Natural killer cell (primary cell): Measurements from ENCODE around the gene LRRC32. TPM values are rescaled to one million over a fixed set of nuclear protein-coding genes. Genes with fewer than 3 reads are reported as not detected.

Experiments used
- ATAC-seq, 3 donors: fragments of 150-1000 bp in 2 of 3; fragments of 200-7000 bp in 1 of 3; cut with Tn5 transposase; 1 replicate in 1 of 3; 2 replicates in 2 of 3; pipeline ENCODE4 v1.10.0; 2021; ENCODE audit warnings: mild to moderate bottlenecking in 2 of 3, moderate library complexity in 2 of 3
- DNase-seq, 2 donors: peaks; one replicate each; pipeline versions ENCODE4 v3.0.0 to v3.0.0-alpha.2; 2013 to 2021; ENCODE audit warnings: mixed read lengths in 1 of 2
- H3K27ac ChIP-seq: one replicate; pipeline ENCODE4 v1.5.1; 2013; ENCODE audit warnings: mild to moderate bottlenecking, low read length
- H3K27me3 ChIP-seq: one replicate; pipeline ENCODE4 v1.6.1; 2013; ENCODE audit warnings: low read length; ENCODE audit not compliant: control insufficient read depth, insufficient read depth
- H3K36me3 ChIP-seq: one replicate; pipeline ENCODE4 v1.6.1; 2013; ENCODE audit warnings: low read length; ENCODE audit not compliant: control insufficient read depth, insufficient read depth
- H3K4me1 ChIP-seq: one replicate; pipeline ENCODE4 v1.6.1; 2013; ENCODE audit warnings: low read length; ENCODE audit not compliant: control insufficient read depth, insufficient read depth
- H3K4me3 ChIP-seq: one replicate; pipeline ENCODE4 v1.5.1; 2013; ENCODE audit warnings: low read length
- H3K9me3 ChIP-seq: one replicate; pipeline ENCODE4 v1.6.1; 2013; ENCODE audit warnings: low read length; ENCODE audit not compliant: control insufficient read depth, insufficient read depth
- H3K27ac Mint-ChIP-seq, 2 donors: one replicate each; pipeline ENCODE4 v1.8.0; 2022; ENCODE audit warnings: mild to moderate bottlenecking in 2 of 2, mixed read lengths in 2 of 2, moderate library complexity in 1 of 2
- H3K27me3 Mint-ChIP-seq, 2 donors: one replicate each; pipeline ENCODE4 v1.8.0; 2022; ENCODE audit warnings: low read depth in 2 of 2, mixed read lengths in 2 of 2
- H3K36me3 Mint-ChIP-seq: one replicate; pipeline ENCODE4 v1.8.0; 2022; ENCODE audit warnings: mixed read lengths
- H3K4me1 Mint-ChIP-seq, 2 donors: one replicate each; pipeline ENCODE4 v1.8.0; 2022; ENCODE audit warnings: mixed read lengths in 2 of 2
- H3K4me3 Mint-ChIP-seq: one replicate; pipeline ENCODE4 v1.8.0; 2022; ENCODE audit warnings: mild to moderate bottlenecking, moderate library complexity, mixed read lengths
- H3K9me3 Mint-ChIP-seq, 2 donors: one replicate each; pipeline ENCODE4 v1.8.0; 2022; ENCODE audit warnings: mixed read lengths in 2 of 2
- WGBS: methylation state at CpG from one replicate; pipeline ENCODE4 v1.1.7; 2013; ENCODE audit warnings: missing lambda C conversion rate; ENCODE audit not compliant: insufficient coverage; 5-methylcytosine and 5-hydroxymethylcytosine counted together
- intact Hi-C: fragments of 100-400 bp; cut with micrococcal nuclease; formaldehyde crosslinking; loops from one replicate; pipeline ENCODE4 v1.14.2; 2022
- total RNA-seq, 4 donors: library from RNA; stranded (reverse); fragments of 120-200 nt in 1 of 4; gene quantifications; one replicate each; pipeline versions ENCODE4 v1.2.3 to v1.2.4, GENCODE V29; 2013 to 2022
- TF ChIP-seq, protein P1 (sequence below): fragments of 200-600 bp; IDR thresholded peaks from one replicate; pipeline ENCODE4 v1.8.0; 2022; ENCODE audit warnings: antibody characterized with exemption

LRRC32 gene
- total RNA-seq, 3 donors from 2014 or later (not counting 1 experiment from before 2014, with no cell fraction given), result 0.14 to 1.4 (median 1.4) TPM

DNA sequence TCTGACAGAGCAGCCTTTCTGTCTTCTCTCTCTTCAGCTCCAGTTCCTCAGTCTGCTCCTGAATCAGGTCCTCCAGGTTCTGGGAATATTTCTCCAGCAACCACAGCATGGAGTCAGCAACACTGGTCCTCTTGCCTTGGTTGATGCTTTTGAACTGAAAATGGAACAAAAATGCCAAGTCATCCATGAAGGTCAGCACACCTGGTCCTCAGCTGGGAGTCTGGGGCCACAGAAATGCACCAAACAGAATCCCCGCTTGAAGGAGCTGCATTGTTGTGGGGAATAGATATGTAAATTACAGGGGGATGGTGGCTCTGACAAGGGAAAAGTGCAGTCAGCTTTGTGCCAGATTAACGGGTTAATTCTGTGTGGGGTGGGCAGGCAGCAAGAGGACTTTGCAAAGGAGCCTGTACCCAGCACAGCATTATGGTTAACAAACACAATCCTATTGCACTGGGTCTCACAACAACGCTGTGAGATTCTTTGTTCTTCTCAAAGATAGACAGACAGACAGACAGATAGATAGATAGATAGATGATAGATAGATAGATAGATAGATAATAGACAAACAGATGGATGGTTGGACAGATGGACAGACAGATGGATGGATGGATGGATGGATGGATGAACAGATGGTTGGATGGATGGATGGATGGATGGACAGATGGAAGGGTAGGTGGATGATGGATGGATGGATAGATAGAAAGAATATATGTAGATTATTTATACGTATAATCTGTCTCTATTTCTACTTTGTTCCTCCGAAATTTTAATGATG, 33.8 kb upstream of the LRRC32 start:
- ATAC-seq, result no peak
- no peak for DNase-seq
- Histone ChIP-seq H3K36me3 (no peaks in the 10 kb centered on the region), H3K27ac (no peak overlapping the region), H3K9me3 (no peaks in the 10 kb centered on the region), H3K4me3 (no peak overlapping the region), H3K4me1 (no peaks in the 10 kb centered on the region), H3K27me3 (no peaks in the 10 kb centered on the region)
- no peak overlapping the region for H3K27ac Mint-ChIP-seq
- peaks cover 0 to 4% of the 10 kb centered on the region in 2 donors for H3K27me3 Mint-ChIP-seq
- H3K4me3 Mint-ChIP-seq, result no peak overlapping the region
- no peaks in the 10 kb centered on the region for H3K36me3 Mint-ChIP-seq
- H3K9me3 Mint-ChIP-seq, result no peaks in the 10 kb centered on the region
- intact Hi-C loops, result no loop called here
- whole genome bisulfite sequencing, result 78% methylated on average over 3 of the region's 5 CpGs
- TF ChIP-seq, protein P1, sequence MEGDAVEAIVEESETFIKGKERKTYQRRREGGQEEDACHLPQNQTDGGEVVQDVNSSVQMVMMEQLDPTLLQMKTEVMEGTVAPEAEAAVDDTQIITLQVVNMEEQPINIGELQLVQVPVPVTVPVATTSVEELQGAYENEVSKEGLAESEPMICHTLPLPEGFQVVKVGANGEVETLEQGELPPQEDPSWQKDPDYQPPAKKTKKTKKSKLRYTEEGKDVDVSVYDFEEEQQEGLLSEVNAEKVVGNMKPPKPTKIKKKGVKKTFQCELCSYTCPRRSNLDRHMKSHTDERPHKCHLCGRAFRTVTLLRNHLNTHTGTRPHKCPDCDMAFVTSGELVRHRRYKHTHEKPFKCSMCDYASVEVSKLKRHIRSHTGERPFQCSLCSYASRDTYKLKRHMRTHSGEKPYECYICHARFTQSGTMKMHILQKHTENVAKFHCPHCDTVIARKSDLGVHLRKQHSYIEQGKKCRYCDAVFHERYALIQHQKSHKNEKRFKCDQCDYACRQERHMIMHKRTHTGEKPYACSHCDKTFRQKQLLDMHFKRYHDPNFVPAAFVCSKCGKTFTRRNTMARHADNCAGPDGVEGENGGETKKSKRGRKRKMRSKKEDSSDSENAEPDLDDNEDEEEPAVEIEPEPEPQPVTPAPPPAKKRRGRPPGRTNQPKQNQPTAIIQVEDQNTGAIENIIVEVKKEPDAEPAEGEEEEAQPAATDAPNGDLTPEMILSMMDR, result no peak
- no peaks in the 10 kb centered on the region for H3K4me1 Mint-ChIP-seq

DNA sequence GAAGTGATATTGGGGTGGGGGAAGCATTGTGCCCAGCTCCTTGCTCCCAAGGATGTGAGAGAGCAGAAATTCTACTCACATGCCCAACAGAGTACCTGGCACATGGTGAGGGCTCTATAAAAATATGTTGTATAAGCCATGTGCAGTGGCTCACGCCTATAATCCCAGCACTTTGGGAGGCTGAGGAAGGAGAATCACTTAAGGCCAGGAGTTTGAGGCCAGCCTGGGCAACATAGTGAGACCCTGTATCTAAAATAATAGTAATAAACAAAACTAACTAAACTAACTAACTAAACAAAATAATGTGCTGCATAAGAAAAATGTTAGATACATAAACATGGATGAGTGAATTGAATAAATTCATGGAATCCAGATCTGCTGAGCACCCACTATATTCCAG, 33.2 kb upstream of the LRRC32 start:
- Histone ChIP-seq H3K9me3 (no peaks in the 10 kb centered on the region), H3K4me3 (no peak overlapping the region), H3K4me1 (no peaks in the 10 kb centered on the region), H3K27ac (no peak overlapping the region), H3K27me3 (no peaks in the 10 kb centered on the region), H3K36me3 (no peaks in the 10 kb centered on the region)
- Mint-ChIP-seq H3K4me3 (no peak overlapping the region), H3K27ac (no peak overlapping the region), H3K27me3 (peaks cover 0 to 4% of the 10 kb centered on the region in 2 donors), H3K9me3 (no peaks in the 10 kb centered on the region), H3K4me1 (no peaks in the 10 kb centered on the region), H3K36me3 (no peaks in the 10 kb centered on the region)
- WGBS, result 91% methylated on average over 1 of the region's 1 CpG
- no peak for ATAC-seq
- TF ChIP-seq, protein P1, result no peak
- no peak for DNase-seq
- intact Hi-C loops, result no loop called here

DNA sequence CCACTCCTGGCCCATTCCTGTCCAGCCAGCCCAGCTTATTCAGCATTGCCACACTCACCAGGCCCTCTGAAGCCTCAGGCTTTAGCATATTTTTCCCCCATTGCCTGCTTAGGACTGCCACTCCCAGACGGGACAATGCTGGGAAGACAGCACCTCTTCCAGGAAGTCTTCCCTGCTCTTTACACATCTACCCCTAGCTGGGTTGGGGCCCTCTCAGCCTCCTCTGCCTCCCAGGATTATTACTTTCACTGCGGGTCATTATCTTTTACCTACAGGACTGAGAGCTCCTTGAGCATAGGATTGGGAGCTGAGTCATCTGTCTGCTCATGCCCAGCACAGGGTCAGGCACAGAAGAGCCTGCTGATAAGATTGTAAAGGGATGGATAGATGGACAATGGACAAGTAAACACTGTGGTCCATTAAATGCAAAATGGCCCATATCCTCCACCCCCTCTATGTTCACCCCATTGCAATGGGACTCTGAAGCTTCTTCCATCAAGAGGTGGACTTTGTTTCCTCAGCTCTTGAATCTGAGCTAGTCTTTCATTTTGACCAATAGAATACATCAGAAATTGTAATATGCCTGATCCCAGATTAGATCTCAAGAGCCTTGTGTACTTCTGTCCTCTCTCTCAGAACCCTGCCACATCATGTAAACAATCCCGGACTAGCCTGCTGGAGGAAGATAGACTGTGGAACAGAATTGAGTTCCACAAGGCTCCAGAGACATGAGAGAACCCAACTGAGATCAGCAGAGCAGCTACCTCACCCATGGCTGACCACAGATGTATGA, 32.0 kb upstream of the LRRC32 start:
- Mint-ChIP-seq H3K27ac (no peak overlapping the region), H3K4me3 (no peak overlapping the region), H3K4me1 (no peaks in the 10 kb centered on the region), H3K9me3 (no peaks in the 10 kb centered on the region), H3K27me3 (peaks cover 0 to 4% of the 10 kb centered on the region in 2 donors), H3K36me3 (no peaks in the 10 kb centered on the region)
- H3K9me3 ChIP-seq, result no peaks in the 10 kb centered on the region
- no peak overlapping the region for H3K27ac ChIP-seq
- H3K4me3 ChIP-seq, result no peak overlapping the region
- no peaks in the 10 kb centered on the region for H3K4me1 ChIP-seq
- no peaks in the 10 kb centered on the region for H3K36me3 ChIP-seq
- DNase-seq (no peak), ATAC-seq (no peak)
- TF ChIP-seq, protein P1, result no peak
- intact Hi-C loops, result no loop called here
- 95% methylated on average over 3 of the region's 3 CpGs for WGBS
- H3K27me3 ChIP-seq, result no peaks in the 10 kb centered on the region
